NCI-H524 treated with DMSO at 0.1 percent for 48 hours (cell line): ENCODE data around the gene ZNF777.
"Not testable (repeated sequence)": the region's sequence is repeated elsewhere in the genome, so short reads cannot be mapped to it uniquely, and the experiment has no call there.

Experiments used
- DNase-seq: peaks from one replicate; lab custom pipeline; 2025; lab: John Stamatoyannopoulos, UW

Gene ZNF777

GRCh38 chr7:149460493-149461277 is at the start of gene ZNF777:
ZNF777 (minus strand) TSS chr7:149461062; CDS start chr7:149456022, 5,040 bp downstream.
- DNase-seq, result no peak

GRCh38 chr7:149510248-149510647 is 49.4 kb upstream of the ZNF777 start:
- DNase-seq, result no peak

DNA sequence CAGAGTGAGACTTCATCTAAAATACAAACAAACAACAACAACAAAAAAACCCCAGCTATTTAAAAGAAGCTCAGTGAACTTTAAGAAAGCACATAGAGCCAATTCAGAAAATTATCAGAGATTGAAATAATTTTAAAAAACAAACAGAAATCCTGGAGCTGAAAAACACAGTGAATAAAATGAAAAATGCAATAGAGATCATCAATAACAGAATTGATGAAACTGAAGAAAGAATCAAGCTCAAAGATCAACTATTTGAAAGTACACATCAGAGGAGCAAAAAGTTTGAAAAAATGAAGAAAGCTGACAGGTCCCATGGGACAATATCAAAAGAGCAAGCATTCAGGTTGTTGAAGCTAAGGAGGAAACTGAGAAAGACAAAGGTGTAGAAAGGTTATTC is 48.9 kb upstream of the ZNF777 start:
- no peak for DNase-seq

- no peak for DNase-seq
Measured at GRCh38 chr7:149505551-149505950, 44.7 kb upstream of the ZNF777 start.

DNA sequence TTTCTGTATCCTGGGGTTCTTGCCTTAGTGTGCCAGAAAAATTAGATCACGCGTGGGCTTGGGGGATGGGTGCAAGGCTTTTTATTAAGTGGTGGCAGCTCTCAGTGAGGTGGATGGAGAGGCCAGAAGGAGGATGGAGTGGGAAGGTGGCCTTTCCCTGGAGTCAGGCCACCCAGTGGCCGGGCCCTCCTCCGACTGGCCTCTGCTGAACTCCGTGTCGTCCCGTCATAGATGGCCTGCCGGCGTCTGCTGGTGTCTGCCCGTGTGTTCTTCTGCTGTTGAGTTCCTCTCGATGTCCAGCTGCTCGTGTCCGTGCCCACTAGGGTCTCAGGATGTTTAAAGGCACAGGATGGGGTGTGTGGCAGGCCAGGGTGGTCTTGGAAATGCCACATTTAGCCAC is 40.8 kb upstream of the ZNF777 start:
- DNase-seq, result no peak

DNA sequence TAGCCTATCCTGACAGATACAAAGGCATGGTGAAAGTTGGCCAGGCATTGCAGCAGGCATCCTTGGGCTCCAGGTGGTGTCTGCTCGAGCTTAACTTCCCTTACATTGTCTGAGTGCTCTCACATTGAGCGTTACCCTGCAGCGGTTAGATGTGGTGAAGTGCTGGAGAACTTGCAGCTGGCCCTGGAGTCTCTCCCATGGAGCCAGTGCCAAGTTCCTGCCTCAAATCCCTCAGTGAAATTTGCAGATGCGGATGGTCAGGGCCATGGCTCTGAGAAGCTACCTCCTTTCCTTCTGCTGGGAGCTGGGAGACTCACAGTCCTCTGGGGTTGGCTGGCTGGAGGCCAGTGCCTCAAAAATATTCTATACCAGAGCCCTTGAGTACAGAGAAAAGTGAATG is 40.0 kb upstream of the ZNF777 start:
- DNase-seq, result no peak

DNA sequence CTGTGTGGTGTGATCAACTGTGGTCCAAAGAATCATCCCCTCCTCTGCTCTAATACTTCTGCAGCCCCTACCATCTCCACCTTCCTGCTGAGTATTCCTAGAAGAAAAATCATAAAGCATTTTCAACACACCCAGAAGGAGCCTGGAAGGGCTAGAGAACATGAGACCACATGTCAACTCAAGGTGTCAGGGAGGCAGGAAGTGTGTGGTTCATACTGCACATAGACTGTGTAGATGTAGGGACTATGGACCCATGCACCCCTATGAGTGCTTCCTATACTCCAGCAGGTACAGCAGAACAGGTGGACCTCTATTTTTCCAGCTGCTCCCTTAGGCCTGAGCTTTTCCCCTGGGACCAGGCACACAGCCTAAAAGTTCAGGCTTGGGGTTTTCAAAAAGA is 39.3 kb upstream of the ZNF777 start:
- no peak for DNase-seq

DNA sequence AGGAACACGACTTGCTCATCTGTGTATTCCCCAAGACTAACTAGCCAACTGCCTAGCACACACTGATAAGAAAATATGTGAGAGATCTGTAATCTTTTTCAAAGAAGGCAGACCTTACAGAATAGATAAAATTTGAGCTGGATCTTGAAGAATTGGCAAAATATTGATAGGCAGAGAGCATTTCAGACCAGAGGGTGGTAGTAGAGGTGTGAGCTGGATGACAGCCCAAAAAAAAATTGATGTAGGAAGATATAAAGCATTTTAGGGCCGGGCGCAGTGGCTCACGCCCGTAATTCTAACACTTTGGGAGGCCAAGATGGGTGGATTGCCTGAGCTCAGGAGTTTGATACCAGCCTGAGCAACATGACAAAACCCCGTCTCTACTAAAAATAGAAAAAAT is 37.9 kb upstream of the ZNF777 start:
- DNase-seq, result no peak

DNA sequence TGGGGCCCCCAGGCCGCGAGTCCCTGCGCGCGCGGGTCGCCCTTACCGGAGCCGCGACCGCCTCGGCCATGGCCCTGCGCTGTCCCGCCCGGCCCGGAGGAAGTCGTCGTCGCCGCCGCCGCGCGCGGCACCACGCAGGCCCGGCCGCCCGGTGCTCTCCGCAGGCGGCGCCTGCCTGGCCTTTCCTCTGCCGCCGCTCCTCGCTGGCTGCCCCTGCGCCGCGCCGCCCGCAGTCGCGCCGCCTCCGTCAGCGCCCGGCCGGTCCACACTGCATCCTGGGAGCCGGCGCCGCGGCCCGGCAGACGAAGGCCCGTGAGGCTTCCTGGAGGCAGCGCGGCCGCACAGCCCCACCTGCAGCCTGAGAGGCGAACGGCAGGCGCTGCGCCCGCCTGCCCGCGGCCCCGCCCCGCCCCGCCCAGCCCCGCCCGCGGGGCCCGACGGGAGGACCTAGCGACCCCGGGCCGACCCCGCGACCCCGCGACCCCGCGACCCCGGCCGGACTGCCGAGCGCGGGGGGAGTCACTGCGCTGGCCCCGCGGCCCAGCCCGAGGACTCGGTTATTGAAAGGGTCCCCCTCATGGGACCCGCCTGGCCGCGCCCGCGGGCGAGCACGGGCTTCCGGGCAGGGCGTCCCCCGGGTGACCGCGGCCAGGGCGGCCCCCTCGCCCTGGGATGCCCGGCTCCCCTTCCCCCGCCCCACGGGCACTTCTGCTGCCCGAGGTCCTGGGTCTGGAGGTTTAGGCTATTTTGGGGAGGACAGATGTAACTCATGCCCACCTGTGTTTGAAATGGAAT is 36.8 kb upstream of the ZNF777 start, which contains the start of gene ZNF746:
TSS of gene ZNF746 (minus strand) at position 343 of the 795 bp plus-strand sequence. CDS start at position 70, 273 bp downstream.
- DNase-seq, result no peak

DNA sequence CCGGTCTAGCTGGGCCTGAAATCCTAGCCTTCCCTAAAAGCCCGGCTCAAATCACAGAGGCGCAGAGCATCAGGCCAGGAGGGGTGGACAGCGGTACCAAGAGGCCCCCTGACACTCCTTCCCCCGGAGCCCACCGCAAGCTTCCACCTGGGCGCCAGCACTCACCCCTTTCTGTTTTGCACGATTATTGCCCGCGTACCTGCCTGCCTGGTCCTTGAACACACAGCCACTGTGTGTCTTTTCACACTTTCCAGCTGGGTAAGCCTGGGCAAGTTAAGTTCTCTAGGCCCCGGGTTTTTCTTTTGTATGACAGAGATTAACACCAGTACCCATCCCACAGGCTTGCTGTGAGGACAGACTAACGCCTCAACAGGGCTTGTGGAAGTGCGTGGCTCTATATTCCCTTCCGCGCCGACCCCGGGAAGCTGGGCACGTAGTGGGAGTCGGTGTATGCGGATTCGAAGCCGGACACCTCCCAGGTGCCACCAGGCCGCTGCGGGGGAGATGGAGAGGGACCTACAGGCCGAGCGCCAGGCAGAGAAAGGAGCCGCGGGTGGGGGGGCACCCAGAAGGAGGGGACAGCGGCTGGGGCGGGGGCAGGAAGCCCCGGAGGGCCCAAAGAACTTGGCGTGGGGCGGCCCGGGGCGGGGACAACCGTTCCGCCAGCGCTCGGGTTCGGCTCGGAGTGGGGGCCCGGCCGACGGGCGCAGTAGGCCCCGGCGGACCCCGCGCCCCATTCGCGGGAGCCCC is 36.0 kb upstream of the ZNF777 start:
- no peak for DNase-seq

DNA sequence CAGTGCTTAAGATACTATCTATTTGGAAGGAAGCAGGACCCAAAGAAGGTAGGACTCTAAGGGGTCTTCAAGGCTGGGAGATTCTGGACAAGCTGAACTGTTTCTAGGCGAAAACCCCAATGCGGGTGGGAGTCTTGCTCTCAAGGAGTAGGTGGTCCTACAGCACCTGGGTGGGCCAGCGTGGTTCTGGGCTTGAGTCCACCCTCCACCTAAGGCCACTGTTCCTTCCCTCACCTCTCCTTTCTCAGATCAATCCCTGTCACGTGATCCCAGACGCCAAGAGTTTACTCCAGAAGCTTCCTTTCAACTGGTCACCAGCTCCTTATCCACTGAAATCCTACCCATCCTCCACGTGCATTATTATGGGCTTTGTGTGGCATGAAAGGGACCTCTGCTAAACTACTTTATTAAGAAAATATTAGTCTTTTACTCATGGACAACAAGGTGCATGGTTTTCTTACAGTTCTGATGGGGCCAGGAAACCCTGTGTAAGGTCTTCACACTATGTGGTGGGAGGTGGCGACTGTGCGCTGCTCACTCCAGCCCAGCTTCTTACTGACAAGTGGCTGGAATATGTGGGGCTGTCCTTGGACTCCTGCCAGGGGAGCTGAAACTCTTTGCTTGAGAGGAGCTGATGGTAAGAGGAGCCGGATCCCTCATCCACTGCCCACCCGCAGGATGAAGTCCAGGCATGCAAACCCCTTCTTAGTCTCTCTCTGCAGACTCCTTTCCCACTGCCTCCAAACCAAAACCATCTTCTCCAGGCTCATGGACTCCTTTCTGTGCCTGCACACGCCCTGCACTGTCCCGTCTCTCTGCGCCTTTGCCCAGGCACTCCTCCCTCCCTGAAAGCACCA is 35.2 kb upstream of the ZNF777 start:
- no peak for DNase-seq

- no peak for DNase-seq
Measured at GRCh38 chr7:149494738-149495368, 34.0 kb upstream of the ZNF777 start.

GRCh38 chr7:149493975-149494374 is 33.1 kb upstream of the ZNF777 start:
- not testable (repeated sequence) for DNase-seq

- DNase-seq, result no peak
Measured at GRCh38 chr7:149493366-149493765, 32.5 kb upstream of the ZNF777 start.

GRCh38 chr7:149490083-149490760 is 29.4 kb upstream of the ZNF777 start:
- DNase-seq, result no peak

GRCh38 chr7:149489391-149490024 is 28.6 kb upstream of the ZNF777 start:
- DNase-seq, result no peak

GRCh38 chr7:149479568-149479967 is 18.7 kb upstream of the ZNF777 start:
- DNase-seq, result no peak

DNA sequence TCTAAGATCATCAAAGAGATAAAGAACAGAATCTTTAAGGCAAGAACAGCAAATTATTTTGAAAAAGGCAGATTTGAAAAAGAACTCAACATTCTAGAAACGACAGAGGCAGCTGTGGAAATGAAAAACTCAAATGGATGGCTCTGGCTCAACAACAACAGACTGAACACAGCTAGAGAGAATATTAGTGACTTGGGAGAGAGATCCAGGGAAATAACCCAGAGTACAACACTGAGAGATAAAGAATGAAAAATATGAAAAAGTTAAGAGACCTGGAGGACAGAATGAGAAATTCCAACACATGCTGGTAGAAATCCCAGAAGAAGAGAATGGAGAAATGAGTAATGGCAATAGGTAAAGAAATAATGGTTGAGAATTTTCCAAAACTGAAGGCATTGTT is 17.9 kb upstream of the ZNF777 start:
- DNase-seq, result no peak

DNA sequence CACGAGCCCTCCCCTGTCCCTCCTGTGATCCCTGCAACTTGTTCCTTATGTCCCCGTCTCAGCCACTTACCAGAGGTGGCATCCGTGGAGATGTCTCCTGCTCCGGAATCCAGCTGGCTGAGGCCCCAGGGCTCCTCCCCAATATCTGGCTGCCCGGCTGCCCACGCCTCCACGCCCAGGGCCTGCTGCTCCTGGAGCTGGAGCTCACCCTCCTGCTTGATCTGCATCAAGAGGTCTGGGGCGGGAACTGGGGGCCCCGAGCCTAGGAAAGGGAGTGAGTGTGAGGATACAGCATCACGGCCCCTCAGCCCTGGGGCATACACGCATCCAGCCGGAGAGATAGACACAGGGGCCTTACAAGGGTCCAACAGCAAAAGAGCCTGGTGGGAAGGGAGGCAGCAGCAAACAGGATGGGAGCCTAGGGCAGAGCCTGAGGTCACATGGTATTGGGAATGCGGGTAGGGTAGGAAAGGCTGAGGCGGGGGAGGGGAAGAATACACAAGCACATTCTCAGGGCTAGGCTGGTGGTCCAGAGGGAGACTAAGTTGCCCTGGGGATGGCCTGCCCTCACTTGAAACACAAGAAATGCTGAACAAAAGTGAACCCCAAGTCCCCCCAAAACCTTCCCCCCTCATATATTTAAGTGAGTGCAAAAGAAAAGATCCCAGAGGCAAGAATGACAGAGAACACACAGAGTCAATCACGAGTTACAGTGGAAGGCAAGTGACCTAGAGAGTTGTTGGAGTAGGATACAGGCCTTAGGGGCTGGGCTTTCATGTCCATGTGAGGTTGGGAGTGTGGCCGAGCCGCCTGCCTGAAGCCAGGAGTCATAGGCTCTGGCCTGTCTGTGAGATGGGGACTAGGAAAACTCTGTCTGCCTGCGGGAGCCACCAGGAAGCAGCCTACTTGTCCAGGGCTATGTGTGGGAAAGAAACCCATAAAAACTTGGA is 16.9 kb upstream of the ZNF777 start:
- no peak for DNase-seq
